ENCODE results near the gene HOPX.
"Not testable (repeated sequence)": the region's sequence is repeated elsewhere in the genome, so short reads cannot be mapped to it uniquely, and the experiment has no call there.

HOPX gene

GRCh38 chr4:56653461-56654237, 27.4 kb downstream of the HOPX start:
- DNase-seq = no peak

GRCh38 chr4:56652196-56652595, 28.9 kb downstream of the HOPX start:
- DNase-seq = no peak

GRCh38 chr4:56651056-56651350, 30.1 kb downstream of the HOPX start:
- no peak for DNase-seq

- no peak for DNase-seq
Measured at GRCh38 chr4:56650262-56651055, 30.6 kb downstream of the HOPX start.

- DNase-seq = no peak
Measured at GRCh38 chr4:56649445-56650261, 31.4 kb downstream of the HOPX start.

GRCh38 chr4:56648824-56649151, 32.3 kb downstream of the HOPX start:
- no peak for DNase-seq

- DNase-seq = no peak
Measured at GRCh38 chr4:56648021-56648823, 32.9 kb downstream of the HOPX start.

- DNase-seq = no peak
Measured at GRCh38 chr4:56646341-56646740, 34.8 kb downstream of the HOPX start.

GRCh38 chr4:56643596-56643995, 37.5 kb downstream of the HOPX start:
- no peak for DNase-seq

- no peak for DNase-seq
Measured at GRCh38 chr4:56641494-56642051, 39.5 kb downstream of the HOPX start.

- no peak for DNase-seq
Measured at GRCh38 chr4:56640621-56641493, 40.2 kb downstream of the HOPX start.

- DNase-seq = no peak
Measured at GRCh38 chr4:56637791-56638190, 43.3 kb downstream of the HOPX start.

GRCh38 chr4:56637154-56637553, 43.9 kb downstream of the HOPX start:
- DNase-seq = no peak

GRCh38 chr4:56634954-56635353, 46.1 kb downstream of the HOPX start:
- not testable (repeated sequence) for DNase-seq

GRCh38 chr4:56633486-56633885, 47.6 kb downstream of the HOPX start:
- DNase-seq = no peak

GRCh38 chr4:56630876-56631666, 50.0 kb downstream of the HOPX start:
- no peak for DNase-seq

- DNase-seq = no peak
Measured at GRCh38 chr4:56628592-56628991, 52.5 kb downstream of the HOPX start.

- no peak for DNase-seq
Measured at GRCh38 chr4:56627985-56628384, 53.1 kb downstream of the HOPX start.

GRCh38 chr4:56627375-56627774, 53.7 kb downstream of the HOPX start:
- no peak for DNase-seq

GRCh38 chr4:56626963-56627362, 54.1 kb downstream of the HOPX start:
- DNase-seq = no peak

- DNase-seq = no peak
Measured at GRCh38 chr4:56626420-56626819, 54.7 kb downstream of the HOPX start.

Data from NCI-H69 (cell line).